Measurements from ENCODE around the gene ARL1.
"Not testable (repeated sequence)": the region's sequence is repeated elsewhere in the genome, so short reads cannot be mapped to it uniquely, and the experiment has no call there.

DNA sequence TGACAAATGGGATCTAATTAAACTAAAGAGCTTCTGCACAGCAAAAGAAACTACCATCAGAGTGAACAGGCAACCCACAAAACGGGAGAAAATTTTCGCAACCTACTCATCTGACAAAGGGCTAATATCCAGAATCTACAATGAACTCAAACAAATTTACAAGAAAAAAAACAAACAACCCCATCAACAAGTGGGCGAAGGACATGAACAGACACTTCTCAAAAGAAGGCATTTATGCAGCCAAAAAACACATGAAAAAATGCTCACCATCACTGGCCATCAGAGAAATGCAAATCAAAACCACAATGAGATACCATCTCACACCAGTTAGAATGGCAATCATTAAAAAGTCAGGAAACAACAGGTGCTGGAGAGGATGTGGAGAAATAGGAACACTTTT, 16.4 kb downstream of the ARL1 start:
- TF ChIP-seq, protein P1, sequence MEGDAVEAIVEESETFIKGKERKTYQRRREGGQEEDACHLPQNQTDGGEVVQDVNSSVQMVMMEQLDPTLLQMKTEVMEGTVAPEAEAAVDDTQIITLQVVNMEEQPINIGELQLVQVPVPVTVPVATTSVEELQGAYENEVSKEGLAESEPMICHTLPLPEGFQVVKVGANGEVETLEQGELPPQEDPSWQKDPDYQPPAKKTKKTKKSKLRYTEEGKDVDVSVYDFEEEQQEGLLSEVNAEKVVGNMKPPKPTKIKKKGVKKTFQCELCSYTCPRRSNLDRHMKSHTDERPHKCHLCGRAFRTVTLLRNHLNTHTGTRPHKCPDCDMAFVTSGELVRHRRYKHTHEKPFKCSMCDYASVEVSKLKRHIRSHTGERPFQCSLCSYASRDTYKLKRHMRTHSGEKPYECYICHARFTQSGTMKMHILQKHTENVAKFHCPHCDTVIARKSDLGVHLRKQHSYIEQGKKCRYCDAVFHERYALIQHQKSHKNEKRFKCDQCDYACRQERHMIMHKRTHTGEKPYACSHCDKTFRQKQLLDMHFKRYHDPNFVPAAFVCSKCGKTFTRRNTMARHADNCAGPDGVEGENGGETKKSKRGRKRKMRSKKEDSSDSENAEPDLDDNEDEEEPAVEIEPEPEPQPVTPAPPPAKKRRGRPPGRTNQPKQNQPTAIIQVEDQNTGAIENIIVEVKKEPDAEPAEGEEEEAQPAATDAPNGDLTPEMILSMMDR (IDR thresholded peaks at IDR 0.05), result not testable (repeated sequence)
- not testable (repeated sequence) for TF ChIP-seq POLR2A (IDR thresholded peaks at IDR 0.05)
